GM21529 (cell line): ENCODE data around the gene DACH2.

Experiments used
- ATAC-seq: cut with Tn5 transposase; IDR thresholded peaks from one replicate; pipeline ENCODE4 v1.9.1; 2021; ENCODE audit not compliant: unreplicated experiment

The DACH2 gene

DNA sequence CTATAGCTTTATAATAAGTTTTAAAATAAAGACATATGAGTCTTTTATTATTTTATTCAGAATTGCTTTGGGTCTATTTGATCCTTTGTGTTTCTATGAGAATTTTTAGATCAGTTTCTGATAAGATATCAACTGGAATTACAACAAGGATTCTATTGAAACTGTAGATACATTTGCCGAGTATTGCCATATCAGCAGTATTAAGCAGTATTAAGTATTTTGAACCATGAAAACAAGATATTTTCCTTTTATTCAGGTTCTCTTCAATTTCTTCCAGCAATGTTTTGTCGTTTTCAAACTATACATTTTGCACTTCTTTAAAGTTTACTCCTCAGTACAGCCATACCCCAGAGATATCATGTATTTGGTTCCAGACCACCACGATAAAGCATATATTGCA is 598.8 kb downstream of the DACH2 start:
- ATAC-seq, result no peak

DNA sequence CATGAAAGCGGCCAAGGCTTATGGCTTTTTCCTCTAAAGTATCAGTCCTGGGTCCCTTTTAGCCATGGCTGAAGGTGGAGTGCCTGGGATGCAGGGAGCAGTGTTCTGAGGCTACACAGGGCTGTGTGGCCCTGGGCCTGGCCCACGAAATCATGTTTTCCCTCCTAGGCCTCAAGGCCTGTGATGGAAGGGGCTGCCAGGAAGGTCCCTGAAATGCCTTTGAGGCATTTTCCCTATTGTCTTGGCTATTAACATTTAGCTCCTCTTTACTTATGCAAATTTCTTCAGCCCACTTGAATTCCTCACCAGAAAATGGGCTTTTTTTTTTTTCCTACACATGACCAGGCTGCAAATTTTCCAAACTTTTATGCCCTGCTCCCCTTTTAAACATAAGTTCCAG is 657.0 kb downstream of the DACH2 start:
- no peak for ATAC-seq

DNA sequence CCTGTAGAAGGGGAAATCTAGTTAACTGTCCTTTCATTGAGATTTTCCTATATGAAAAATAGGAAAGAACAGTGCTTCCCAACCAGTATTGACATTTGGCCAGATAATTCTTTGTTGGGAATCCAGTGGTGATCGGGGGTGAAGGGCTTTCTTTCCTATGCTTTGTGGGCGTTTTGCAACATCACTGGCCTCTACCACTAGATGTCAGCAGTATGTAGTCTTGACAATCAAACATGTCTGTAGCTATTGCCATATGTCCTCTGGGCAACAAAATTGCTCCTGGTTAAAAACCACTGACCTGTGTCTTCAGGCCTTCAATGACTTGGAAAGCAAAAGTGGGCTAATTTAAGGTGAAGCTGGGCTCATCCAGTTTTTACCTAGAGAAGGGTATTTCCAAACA is 658.5 kb downstream of the DACH2 start:
- no peak for ATAC-seq

DNA sequence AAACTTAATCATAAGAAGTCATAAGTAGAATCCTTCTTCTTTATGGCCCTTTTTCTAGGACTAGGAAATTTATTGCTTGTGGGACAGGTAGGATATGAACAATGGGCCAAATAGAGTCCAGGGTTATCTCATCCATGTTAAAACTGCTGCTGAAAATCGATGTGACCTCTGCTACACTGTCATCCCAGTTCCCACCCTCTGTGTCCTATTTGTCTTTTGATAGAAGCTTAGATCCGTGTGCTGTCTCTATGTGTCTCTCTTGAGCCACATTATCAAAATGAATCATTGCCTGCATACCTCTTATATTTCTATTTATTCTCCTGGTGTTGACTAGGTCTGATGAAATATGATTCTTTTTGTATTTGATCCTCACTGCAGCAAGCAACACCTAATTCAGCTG is 661.4 kb downstream of the DACH2 start:
- no peak for ATAC-seq

DNA sequence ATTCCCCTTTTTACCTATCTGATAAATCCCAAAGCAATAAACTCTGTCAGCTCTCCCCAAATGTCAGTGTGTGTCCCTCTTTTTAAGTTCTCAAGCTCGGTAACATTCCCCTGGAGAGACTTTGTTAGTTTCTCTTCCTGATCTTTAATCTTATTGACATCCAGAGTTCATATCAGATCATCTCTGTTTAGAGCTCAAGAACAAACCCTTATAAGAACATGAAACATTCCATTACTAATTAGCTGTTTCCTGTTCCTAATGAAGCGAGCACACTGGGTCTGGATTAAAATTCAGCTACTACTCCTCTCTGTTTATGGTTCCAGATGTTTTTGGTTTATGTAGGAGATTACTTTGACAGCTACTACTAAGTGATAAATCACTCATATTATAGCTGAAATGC is 681.5 kb downstream of the DACH2 start:
- no peak for ATAC-seq

DNA sequence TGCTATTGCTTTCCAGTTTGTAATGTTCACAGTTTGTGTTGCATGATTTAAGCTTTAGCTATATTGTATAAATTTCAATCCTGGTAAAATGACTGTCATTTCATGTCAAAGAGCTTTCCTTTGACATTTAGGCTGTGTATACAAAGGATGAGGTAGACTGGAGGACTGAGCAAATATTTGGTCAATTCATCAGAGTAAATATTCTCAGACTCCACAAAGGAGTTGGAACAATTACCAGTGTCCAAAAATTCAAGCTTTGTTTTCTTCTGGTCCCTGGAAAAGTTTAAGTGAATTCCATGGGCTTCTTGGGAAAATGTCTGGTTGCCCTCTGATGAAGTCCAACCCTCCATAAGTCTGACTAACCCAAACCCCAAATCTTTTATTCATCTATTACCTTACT is 682.4 kb downstream of the DACH2 start:
- ATAC-seq, result no peak

DNA sequence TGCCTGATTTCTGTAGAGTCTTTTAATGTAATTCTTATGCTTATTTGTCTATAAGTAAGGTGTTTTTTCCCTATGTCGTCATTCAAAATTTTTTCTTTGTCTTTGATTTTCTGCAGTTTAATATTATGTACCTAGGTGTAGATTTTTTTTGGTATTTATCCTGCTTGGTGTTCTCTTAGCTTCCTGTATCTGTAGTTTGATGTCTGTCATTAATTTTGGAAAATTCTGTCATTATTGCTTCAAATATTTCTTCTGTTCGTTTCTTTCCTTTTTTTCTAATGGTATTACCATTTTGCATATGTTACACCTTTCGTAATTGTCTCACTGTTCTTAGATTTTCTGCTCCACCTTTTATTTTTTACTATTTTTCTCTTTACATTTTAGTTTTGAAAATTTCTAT is 696.9 kb downstream of the DACH2 start:
- no peak for ATAC-seq
